Epithelial cell of proximal tubule (primary cell): ENCODE results near the gene MAP3K6. TPM values are rescaled to one million over a fixed set of nuclear protein-coding genes. Genes with fewer than 3 reads are reported as not detected.
A peak's percentile ranks its signal among the peaks of the same experiment; 100 is the strongest.

Experiments
- DNase-seq: peaks from one replicate; pipeline ENCODE4 v3.0.0-alpha.2; 2011; ENCODE audit warnings: low read depth
- H3K4me3 ChIP-seq: 2 replicates; pipeline ENCODE4 v1.5.1; 2011; ENCODE audit warnings: low read depth, mild to moderate bottlenecking, low read length
- CTCF ChIP-seq: conservative IDR thresholded peaks from 2 replicates; pipeline ENCODE4 v1.5.1; 2012; ENCODE audit warnings: low read depth, mild to moderate bottlenecking, low read length
- total RNA-seq: library from RNA; depleted of rRNA; stranded (reverse); fragments of >200 nt; gene quantifications from 2 replicates; pipeline ENCODE4 v1.2.3, GENCODE V29; 2015

MAP3K6 gene
- total RNA-seq, 1 donor from 2014 or later, result 15.5 TPM

GRCh38 chr1:27357281-27358037 lies 9.3 kb downstream of the MAP3K6 start:
- no peak for DNase-seq

GRCh38 chr1:27356619-27357280 lies 10.0 kb downstream of the MAP3K6 start:
- DNase-seq, result no peak
- H3K4me3 ChIP-seq, result no peak overlapping the region
- TF ChIP-seq CTCF, result no peak

More at GRCh38 chr1:27357281-27358037, 9.3 kb downstream of the MAP3K6 start:
- H3K4me3 ChIP-seq, result no peak overlapping the region
- peak; percentile 76 for TF ChIP-seq CTCF

- H3K4me3 ChIP-seq, result no peak overlapping the region
- no peak for TF ChIP-seq CTCF
- no peak for DNase-seq
Observed at GRCh38 chr1:27356277-27356618, 10.5 kb downstream of the MAP3K6 start.

- H3K4me3 ChIP-seq, result no peak overlapping the region
- no peak for TF ChIP-seq CTCF
- DNase-seq, result no peak
Observed at GRCh38 chr1:27355683-27356082, 11.1 kb downstream of the MAP3K6 start.

GRCh38 chr1:27353629-27354028 lies 13.1 kb downstream of the MAP3K6 start:
- TF ChIP-seq CTCF, result no peak
- no peak overlapping the region for H3K4me3 ChIP-seq
- no peak for DNase-seq

- DNase-seq, result no peak
- H3K4me3 ChIP-seq, result no peak overlapping the region
- TF ChIP-seq CTCF, result no peak
Observed at GRCh38 chr1:27353166-27353565, 13.6 kb downstream of the MAP3K6 start.

GRCh38 chr1:27351541-27352107 lies 15.1 kb downstream of the MAP3K6 start:
- no peak for TF ChIP-seq CTCF
- DNase-seq, result no peak
- peak overlapping the region; percentile 34 for H3K4me3 ChIP-seq
